Left lobe of liver (tissue), 2 donors: ENCODE measurements around the gene MTFR2. TPM values are rescaled to one million over a fixed set of nuclear protein-coding genes. Genes with fewer than 3 reads are reported as not detected.

ENCODE experiments used
- ATAC-seq: fragments of 200-7000 bp; cut with Tn5 transposase; one replicate; pipeline ENCODE4 v1.9.1; 2020; ENCODE audit warnings: mild to moderate bottlenecking, moderate library complexity
- DNase-seq: peaks from one replicate; pipeline ENCODE4 v3.0.0-alpha.2; 2020; ENCODE audit warnings: low spot score
- total RNA-seq: library from RNA; stranded (reverse); gene quantifications from one replicate; pipeline ENCODE4 v1.2.1, GENCODE V29; 2021
- donor health status: DM: no; HTN: no; CAD: no; lungs with moderate emphysema.
- donor health status: DM: no; HTN: yes; CAD: no.

MTFR2 gene
- total RNA-seq = not detected

DNA sequence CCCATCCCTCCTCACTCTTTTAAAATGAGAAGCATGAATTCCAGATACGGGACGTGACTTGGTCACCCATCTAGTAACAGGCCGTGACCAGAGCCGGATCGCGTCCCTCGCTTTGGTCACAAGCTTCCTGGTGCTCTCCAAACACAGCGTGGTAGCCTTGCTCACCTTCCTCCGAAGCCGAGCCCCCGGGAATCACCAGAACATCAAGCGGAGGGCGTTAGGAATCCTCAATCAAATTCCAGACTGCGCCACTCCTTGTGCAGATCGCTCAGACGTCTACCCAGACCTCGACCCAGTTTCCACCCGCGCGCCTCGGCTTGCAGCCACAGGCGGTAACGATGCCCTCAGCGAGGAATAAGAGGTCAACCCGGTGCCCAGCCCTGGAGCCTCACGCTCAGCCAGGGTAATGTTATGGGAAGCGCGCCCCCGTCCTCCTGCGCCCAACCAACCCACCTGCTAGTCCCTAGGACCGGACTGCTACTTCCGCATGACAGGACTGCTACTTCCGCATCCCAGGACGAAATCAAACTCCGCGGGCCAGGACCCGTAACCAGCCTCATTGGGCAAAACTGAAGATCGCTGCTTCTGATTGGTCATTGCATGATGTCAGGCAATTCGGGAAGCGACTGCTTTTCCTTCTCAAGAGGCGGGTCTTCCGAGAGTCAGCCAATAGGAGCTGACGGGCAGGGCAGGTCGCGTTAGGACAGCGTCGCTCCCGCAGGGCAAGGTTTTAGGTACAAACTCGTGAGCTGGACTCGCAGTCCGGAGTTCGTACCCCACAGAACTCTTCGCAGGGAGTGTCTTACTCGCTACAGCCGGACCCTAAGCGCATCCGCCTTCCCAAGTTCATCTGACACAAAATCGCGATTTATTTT lies at the start of gene MTFR2:
TSS of gene MTFR2 (minus strand) at position 501 of the 875 bp plus-strand sequence. CDS start 1,212 bp downstream, outside the sequence.
- ATAC-seq (peak; percentile 97), DNase-seq (peak; percentile 97)

DNA sequence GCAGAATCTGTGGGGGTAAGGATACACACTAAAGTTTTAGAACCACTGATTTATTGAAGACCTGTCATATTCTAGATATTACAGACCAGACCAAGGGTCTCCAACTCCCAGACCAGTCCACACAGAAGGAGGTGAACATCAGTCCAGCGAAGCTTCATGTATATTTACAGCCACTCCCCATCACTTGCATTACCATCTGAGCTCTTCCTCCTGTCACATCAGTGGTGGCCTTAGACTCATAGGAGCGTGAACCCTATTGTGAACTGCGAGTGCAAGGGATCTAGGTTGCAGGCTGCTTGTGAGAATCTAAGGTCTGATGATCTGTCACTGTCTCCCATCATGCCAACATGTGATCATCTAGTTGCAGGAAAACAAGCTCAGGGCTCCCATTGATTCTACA lies 44.5 kb upstream of the MTFR2 start:
- ATAC-seq = no peak
- no peak for DNase-seq

GRCh38 chr6:136290410-136291010 lies 40.4 kb upstream of the MTFR2 start:
- peak; percentile 76 for DNase-seq
- peak; percentile 47 for ATAC-seq

DNA sequence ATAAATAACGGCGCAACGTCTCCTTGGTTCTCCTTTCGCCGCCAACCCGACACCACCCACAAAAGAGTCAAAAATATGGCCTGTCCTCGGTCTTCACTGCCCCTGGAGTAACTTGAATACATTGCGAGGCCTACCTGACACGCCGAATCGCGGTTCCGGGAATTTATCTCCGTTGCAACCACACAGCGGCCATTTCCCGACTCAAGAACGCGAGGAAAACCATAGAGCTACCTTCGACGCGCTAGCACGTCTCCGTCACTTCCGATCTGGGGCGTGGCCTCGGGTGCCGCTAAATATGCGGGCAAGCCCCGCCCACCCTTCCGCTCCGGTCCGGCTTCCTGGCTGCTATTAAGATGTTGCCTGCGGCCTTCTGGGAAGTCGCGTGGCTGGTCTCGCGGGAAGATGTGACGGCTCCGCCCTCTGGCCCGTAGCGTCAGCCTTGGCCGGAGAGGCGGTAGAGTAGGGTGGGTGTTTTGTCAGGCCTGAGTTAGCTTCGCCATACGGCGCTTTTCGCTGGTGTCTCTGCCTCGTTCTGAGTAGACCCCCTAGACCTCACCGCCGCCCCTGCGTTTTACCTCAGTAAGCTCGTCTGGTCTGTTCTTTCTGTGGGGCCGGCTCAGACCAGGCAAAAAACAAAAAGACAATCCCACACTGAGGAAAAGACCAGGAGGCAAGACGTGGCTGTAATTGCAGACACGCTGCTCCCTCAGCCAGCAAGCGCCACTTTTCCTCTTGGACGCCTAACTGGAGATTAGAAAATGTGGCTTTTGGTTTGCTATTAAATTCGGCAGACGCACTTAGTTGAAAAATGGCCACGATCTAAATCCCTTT lies 39.7 kb upstream of the MTFR2 start, which contains the start of gene BCLAF1:
TSS of gene BCLAF1 (minus strand) at position 268 of the 831 bp plus-strand sequence. CDS start 9,980 bp downstream, outside the sequence.
- ATAC-seq (peak; percentile 90), DNase-seq (peak; percentile 100)

GRCh38 chr6:136289327-136289578 lies 39.1 kb upstream of the MTFR2 start:
- peak; percentile 80 for ATAC-seq

GRCh38 chr6:136288566-136289326 lies 38.6 kb upstream of the MTFR2 start:
- ATAC-seq = peak; percentile 55

More at GRCh38 chr6:136289327-136289578, 39.1 kb upstream of the MTFR2 start:
- DNase-seq = peak; percentile 91

GRCh38 chr6:136284909-136285308 lies 34.8 kb upstream of the MTFR2 start:
- ATAC-seq = no peak
- DNase-seq = no peak

More at GRCh38 chr6:136288566-136289326, 38.6 kb upstream of the MTFR2 start:
- peak; percentile 79 for DNase-seq

DNA sequence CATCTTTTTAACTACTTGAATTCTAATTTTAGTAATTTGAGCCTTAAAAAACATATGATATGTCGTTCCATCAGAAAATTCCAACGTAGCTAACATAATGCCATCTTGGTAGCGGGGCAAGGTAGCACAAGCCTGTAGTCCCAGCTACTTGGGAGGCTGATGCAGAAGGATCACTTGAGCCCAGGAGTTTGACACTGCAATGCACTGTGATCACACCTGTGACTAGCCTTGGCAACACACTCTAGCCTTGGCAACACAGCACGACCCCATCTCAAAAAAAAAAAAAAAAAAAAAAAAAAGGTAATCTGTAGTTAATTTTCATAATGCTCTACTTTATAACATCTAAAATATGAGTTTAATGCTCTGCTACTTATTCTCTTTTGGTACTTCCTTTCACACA lies 32.8 kb upstream of the MTFR2 start:
- no peak for ATAC-seq
- no peak for DNase-seq

GRCh38 chr6:136280032-136280609 lies 30.0 kb upstream of the MTFR2 start:
- DNase-seq (no peak), ATAC-seq (no peak)

DNA sequence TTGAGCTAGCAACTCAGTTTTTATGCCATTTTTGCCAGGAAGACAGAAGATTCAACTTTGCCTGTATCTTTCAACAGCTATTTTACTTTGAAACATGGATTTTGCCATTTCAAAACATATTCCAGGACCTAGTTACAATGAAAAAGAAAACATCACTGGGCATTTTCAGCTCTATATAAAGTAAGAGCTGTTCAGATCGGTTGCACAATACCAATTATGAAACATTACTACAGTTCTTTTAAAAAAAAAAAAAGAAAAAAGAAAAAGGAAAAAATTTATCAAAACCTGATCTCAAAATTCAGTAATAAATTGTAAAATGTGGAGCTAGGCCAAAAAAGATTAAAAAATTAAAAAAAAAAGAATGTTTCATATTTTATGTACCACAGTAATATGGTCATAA lies 24.0 kb upstream of the MTFR2 start:
- ATAC-seq (no peak), DNase-seq (no peak)

GRCh38 chr6:136265101-136265500 lies 15.0 kb upstream of the MTFR2 start:
- ATAC-seq (no peak), DNase-seq (no peak)

- DNase-seq (no peak), ATAC-seq (no peak)
Observed at GRCh38 chr6:136262940-136263339, 12.8 kb upstream of the MTFR2 start.

DNA sequence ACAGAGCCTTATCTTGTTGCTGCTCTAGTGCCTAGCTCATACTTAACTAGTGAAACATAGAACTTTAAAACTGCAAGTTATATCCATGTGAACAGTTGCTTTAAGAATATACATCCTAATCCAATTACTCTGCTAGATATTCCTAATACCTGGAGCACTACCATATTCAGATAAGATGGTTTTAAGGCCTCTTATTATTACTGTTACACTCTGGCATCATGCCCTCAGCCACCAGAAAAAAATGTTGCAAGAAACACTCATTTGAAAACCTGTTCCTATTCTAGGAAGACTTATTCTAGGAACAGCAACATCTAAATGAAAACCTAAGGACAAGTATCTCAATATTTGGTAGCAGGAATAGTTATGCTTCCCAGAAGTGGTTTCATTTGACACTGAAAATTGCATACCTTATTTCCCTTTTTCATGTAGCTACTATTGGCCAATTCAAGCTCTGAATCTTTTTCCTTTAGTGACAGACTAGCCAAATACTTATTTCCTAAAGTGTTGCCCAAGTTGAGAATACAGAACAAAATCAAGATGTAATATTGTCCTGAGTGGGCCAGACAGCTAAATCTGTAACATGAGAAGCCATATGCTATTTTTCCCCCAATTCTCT lies 4.8 kb upstream of the MTFR2 start:
- no peak for ATAC-seq

DNA sequence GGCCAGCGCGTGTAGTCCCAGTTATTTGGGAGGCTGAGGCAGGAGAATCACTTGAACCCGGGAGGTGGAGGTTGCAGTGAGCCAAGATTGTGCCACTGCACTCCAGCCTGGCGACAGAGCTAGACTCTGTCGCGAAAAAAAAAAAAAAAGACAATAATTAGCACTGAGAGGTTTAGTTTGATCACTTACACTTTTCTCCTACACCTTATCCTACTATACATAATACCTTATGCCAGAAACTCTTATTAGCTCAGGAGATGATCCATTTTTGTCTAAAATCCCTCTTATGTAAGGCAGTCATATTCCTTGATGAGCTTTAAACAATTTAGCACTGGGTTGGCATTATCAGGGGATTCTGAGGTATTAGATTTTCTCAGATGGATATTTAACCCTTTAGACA lies 3.6 kb upstream of the MTFR2 start:
- ATAC-seq (no peak), DNase-seq (no peak)

More for the DNA sequence above, 4.8 kb upstream of the MTFR2 start:
- no peak for DNase-seq

GRCh38 chr6:136252441-136252840 lies 2.3 kb upstream of the MTFR2 start:
- ATAC-seq = no peak
- no peak for DNase-seq

- no peak for DNase-seq
- no peak for ATAC-seq
Observed at GRCh38 chr6:136251394-136251793, 1.3 kb upstream of the MTFR2 start.

DNA sequence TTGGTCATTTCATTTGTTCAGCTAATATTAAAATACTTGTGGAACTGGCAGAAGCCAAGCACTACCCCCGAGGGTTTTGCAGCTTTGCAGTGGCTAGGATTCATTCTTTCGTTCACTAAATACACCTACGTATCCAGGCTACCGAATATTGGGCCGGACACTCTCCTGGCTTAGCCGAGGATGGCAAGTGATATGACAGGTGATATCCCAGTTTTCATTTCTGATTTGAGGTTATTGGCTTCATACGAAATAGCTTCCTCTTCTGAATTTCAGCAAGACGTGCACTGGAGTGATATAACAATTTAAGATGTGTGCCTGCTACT lies 536 bp upstream of the MTFR2 start:
- ATAC-seq (peak; percentile 28), DNase-seq (no peak)

- DNase-seq = no peak
- no peak for ATAC-seq
Observed at GRCh38 chr6:136249336-136249735, 775 bp downstream of the MTFR2 start.

GRCh38 chr6:136244061-136244616 lies 6.0 kb downstream of the MTFR2 start:
- ATAC-seq (no peak), DNase-seq (no peak)
